GM12874 (cell line): ENCODE data around the gene ZNF549.

Source experiments
- CTCF ChIP-seq: IDR thresholded peaks from 2 replicates; pipeline ENCODE4 v1.5.1; 2011; ENCODE audit warnings: low read depth, mild to moderate bottlenecking, control low read depth, low read length, moderate library complexity; ENCODE audit not compliant: insufficient read depth

ZNF549 gene

GRCh38 chr19:57560049-57560491, 32.9 kb downstream of the ZNF549 start:
- TF ChIP-seq CTCF: no peak

GRCh38 chr19:57563547-57563946, 36.4 kb downstream of the ZNF549 start:
- no peak for TF ChIP-seq CTCF

GRCh38 chr19:57566396-57567265, 39.5 kb downstream of the ZNF549 start:
- no peak for TF ChIP-seq CTCF

GRCh38 chr19:57570707-57571106, 43.6 kb downstream of the ZNF549 start:
- TF ChIP-seq CTCF: no peak

GRCh38 chr19:57572415-57572947, 45.3 kb downstream of the ZNF549 start:
- no peak for TF ChIP-seq CTCF

- no peak for TF ChIP-seq CTCF
Observed at GRCh38 chr19:57576661-57577060, 49.5 kb downstream of the ZNF549 start.

- no peak for TF ChIP-seq CTCF
Observed at GRCh38 chr19:57578487-57579205, 51.5 kb downstream of the ZNF549 start, which contains the start of gene ZNF416. Gene ZNF416, minus strand, starts transcription at chr19:57578911. Its CDS starts 207 bp downstream, at chr19:57578704.
